HL-60 (cell line): ENCODE results near the gene CISD2.

Source experiments
- CTCF ChIP-seq: IDR thresholded peaks from one replicate; pipeline ENCODE4 v1.5.1; 2011; ENCODE audit warnings: low read length, control low read depth, inconsistent platforms; ENCODE audit not compliant: insufficient read depth
- GABPA ChIP-seq: IDR thresholded peaks from 2 replicates; pipeline ENCODE4 v1.6.1; 2012; ENCODE audit warnings: low read depth
- POLR2AphosphoS5 ChIP-seq: IDR thresholded peaks from 2 replicates; pipeline ENCODE4 v1.6.1; 2012; ENCODE audit warnings: low read depth
- REST ChIP-seq: IDR thresholded peaks from 2 replicates; pipeline ENCODE4 v1.6.1; 2012; ENCODE audit warnings: low read depth; ENCODE audit not compliant: insufficient replicate concordance
- SPI1 ChIP-seq: IDR thresholded peaks from 2 replicates; pipeline ENCODE4 v1.6.1; 2012; ENCODE audit warnings: low read depth, mild to moderate bottlenecking, borderline replicate concordance

- no peak for TF ChIP-seq CTCF
- no peak for TF ChIP-seq POLR2AphosphoS5
- no peak for TF ChIP-seq REST
- no peak for TF ChIP-seq GABPA
- TF ChIP-seq SPI1, result no peak
These were observed 525 bp upstream of the CISD2 start for GRCh38 chr4:102868153-102868780.
